22Rv1 (cell line): ENCODE results near the gene SLC30A10.

Experiments used
- ZFX ChIP-seq: fragments of 450-650 bp; IDR thresholded peaks from 2 replicates; pipeline ENCODE4 v1.6.1; 2017; ENCODE audit warnings: antibody characterized with exemption, borderline replicate concordance
- TF ChIP-seq, protein P1 (sequence below): fragments of 450-650 bp; IDR thresholded peaks from 2 replicates; pipeline ENCODE4 v1.5.1; 2017; ENCODE audit warnings: mild to moderate bottlenecking

DNA sequence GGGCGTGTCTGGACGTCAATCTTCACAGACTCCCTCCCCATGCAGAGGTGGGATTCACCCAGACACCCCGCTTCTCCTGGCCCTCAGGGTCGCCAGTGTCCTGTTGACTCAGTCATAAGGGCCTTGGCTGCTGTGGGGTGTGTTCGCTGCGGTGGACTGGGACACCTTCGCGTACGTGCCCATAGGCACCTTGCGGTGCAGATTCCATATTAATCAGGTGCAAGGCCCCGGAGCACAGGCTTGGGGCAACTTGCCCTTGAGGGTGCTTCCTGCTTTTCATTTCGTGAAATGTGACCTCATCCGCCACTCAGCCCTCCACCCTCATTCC is 398 bp upstream of the SLC30A10 start:
- TF ChIP-seq, protein P1, sequence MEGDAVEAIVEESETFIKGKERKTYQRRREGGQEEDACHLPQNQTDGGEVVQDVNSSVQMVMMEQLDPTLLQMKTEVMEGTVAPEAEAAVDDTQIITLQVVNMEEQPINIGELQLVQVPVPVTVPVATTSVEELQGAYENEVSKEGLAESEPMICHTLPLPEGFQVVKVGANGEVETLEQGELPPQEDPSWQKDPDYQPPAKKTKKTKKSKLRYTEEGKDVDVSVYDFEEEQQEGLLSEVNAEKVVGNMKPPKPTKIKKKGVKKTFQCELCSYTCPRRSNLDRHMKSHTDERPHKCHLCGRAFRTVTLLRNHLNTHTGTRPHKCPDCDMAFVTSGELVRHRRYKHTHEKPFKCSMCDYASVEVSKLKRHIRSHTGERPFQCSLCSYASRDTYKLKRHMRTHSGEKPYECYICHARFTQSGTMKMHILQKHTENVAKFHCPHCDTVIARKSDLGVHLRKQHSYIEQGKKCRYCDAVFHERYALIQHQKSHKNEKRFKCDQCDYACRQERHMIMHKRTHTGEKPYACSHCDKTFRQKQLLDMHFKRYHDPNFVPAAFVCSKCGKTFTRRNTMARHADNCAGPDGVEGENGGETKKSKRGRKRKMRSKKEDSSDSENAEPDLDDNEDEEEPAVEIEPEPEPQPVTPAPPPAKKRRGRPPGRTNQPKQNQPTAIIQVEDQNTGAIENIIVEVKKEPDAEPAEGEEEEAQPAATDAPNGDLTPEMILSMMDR, result no peak
- no peak for TF ChIP-seq ZFX
